ENCODE results near the gene ECT2L. TPM values are rescaled to one million over a fixed set of nuclear protein-coding genes. Genes with fewer than 3 reads are reported as not detected.

ECT2L gene
- total and polyA plus RNA-seq, 9 donors, result 0.09 to 0.31 (median 0.19) TPM

Other genes starting within 250 kb of the ECT2L start
- gene CCDC28A, start 22.3 kb upstream of the ECT2L start, total RNA-seq, result 10.6 TPM
- 10 to 100 TPM in 5 of 8 donors, 1 to 10 TPM in 3; 8.9 to 13.7 (median 10.8) TPM for gene CCDC28A, start 22.3 kb upstream of the ECT2L start, polyA plus RNA-seq (ENCODE audit: insufficient read depth in 1 of 8, insufficient read length in 8 of 8, low replicate concordance in 1 of 8)
- 28.2 TPM for gene REPS1, start 192.2 kb downstream of the ECT2L start, total RNA-seq
- gene REPS1, start 192.2 kb downstream of the ECT2L start, polyA plus RNA-seq (ENCODE audit: insufficient read depth in 1 of 8, insufficient read length in 8 of 8, low replicate concordance in 1 of 8), result 10 to 100 TPM; 32.4 to 49.9 (median 42.9) TPM
- gene ABRACL, start 232.7 kb downstream of the ECT2L start, total RNA-seq, result 14.8 TPM
- 10 to 100 TPM; 15.7 to 32.7 (median 20.0) TPM for gene ABRACL, start 232.7 kb downstream of the ECT2L start, polyA plus RNA-seq (ENCODE audit: insufficient read depth in 1 of 8, insufficient read length in 8 of 8, low replicate concordance in 1 of 8)